Measurements from ENCODE around the gene DHRS2. TPM values are rescaled to one million over a fixed set of nuclear protein-coding genes. Genes with fewer than 3 reads are reported as not detected.

Gene DHRS2
- total RNA-seq, 1 donor from 2014 or later = not detected

DNA sequence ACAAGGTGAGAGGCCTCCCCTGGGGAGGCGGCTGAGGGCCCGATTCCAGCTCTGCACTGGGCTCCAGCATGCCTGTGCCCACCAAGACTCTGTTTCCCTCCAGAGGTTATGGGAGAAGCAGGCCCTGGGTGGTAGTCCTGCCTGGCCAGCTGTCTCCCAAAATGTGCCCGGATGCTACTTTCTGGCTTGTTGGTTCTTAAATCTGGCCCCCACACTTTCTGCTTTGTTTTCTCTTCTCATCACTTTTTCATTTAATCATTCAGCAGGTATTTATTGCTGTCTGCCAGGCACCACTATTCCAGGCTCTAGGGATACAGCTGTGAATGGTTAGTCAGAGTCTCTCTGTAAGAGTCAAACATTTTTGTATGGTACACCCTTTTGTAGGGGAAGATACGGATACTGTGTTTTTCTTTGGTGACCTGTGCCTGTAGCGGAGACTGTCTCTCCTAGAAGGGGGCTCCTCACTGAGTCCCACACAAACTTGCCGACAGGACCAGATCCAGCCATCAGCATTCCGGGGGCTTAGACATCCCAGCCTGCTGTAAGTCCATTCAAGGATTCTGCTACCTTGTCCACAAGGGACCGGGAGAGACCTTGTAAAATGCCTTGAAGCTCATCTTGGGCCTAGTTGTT lies 3.8 kb downstream of the DHRS2 start:
- no peaks in the 10 kb centered on the region for H3K9me3 Mint-ChIP-seq (ENCODE audit: unreplicated experiment)
- DNase-seq (ENCODE audit: extremely low spot score, unreplicated experiment) = no peak
- no peaks in the 10 kb centered on the region for H3K27me3 Mint-ChIP-seq (ENCODE audit: unreplicated experiment)
- H3K27ac Mint-ChIP-seq (ENCODE audit: unreplicated experiment) = no peak overlapping the region
- H3K36me3 Mint-ChIP-seq (ENCODE audit: unreplicated experiment) = no peaks in the 10 kb centered on the region
- H3K4me1 Mint-ChIP-seq (ENCODE audit: unreplicated experiment) = no peaks in the 10 kb centered on the region
- no peak overlapping the region for H3K4me3 Mint-ChIP-seq (ENCODE audit: unreplicated experiment)
- TF ChIP-seq CTCF (IDR thresholded peaks at IDR 0.05) = no peak

GRCh38 chr14:23640524-23641141 lies 4.5 kb downstream of the DHRS2 start:
- no peaks in the 10 kb centered on the region for H3K9me3 Mint-ChIP-seq (ENCODE audit: unreplicated experiment)
- no peak for DNase-seq (ENCODE audit: extremely low spot score, unreplicated experiment)
- H3K27ac Mint-ChIP-seq (ENCODE audit: unreplicated experiment) = no peak overlapping the region
- TF ChIP-seq CTCF (IDR thresholded peaks at IDR 0.05) = no peak
- H3K27me3 Mint-ChIP-seq (ENCODE audit: unreplicated experiment) = no peaks in the 10 kb centered on the region
- H3K4me3 Mint-ChIP-seq (ENCODE audit: unreplicated experiment) = no peak overlapping the region
- H3K4me1 Mint-ChIP-seq (ENCODE audit: unreplicated experiment) = no peaks in the 10 kb centered on the region
- H3K36me3 Mint-ChIP-seq (ENCODE audit: unreplicated experiment) = no peaks in the 10 kb centered on the region

DNA sequence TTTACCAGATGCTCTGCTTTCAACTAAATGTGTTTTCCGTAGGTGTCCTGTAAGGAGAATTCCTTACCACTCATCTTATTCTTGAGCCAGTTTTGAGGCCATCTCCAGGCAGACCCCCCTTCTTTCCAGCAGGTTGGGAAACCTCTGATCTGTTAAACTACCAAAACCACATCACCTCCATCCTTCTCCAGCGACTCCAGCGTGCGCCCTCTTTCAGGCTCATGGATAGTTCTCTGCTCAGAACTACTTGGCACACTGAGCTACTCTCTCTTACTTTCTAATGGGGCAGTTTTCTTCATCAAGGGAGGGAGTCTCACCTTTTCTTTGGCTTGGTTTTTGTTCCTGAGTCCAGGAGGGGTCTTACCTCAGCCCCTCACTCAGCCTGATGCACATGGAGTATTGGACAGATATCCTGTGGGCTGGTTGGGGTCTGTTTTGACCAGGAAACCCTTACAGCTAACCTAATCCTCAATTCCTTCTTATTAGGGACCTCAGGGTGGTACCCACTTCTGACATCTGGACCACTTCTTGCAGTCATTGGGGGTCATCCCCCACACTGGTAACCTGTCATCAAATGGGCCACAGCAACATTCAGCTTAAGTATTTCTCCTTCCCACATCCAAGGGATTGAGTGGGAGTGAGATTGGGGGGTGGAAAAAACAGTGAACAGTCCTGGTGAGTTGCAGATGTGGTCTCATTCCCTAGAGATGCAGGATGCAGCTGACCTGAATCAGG lies 5.2 kb downstream of the DHRS2 start:
- Mint-ChIP-seq H3K36me3 (ENCODE audit: unreplicated experiment) (no peaks in the 10 kb centered on the region), H3K27ac (ENCODE audit: unreplicated experiment) (no peak overlapping the region), H3K27me3 (ENCODE audit: unreplicated experiment) (no peaks in the 10 kb centered on the region), H3K4me1 (ENCODE audit: unreplicated experiment) (no peaks in the 10 kb centered on the region), H3K9me3 (ENCODE audit: unreplicated experiment) (no peaks in the 10 kb centered on the region), H3K4me3 (ENCODE audit: unreplicated experiment) (no peak overlapping the region)
- DNase-seq (ENCODE audit: extremely low spot score, unreplicated experiment) = no peak
- no peak for TF ChIP-seq CTCF (IDR thresholded peaks at IDR 0.05)

- Mint-ChIP-seq H3K4me3 (ENCODE audit: unreplicated experiment) (no peak overlapping the region), H3K9me3 (ENCODE audit: unreplicated experiment) (no peaks in the 10 kb centered on the region), H3K36me3 (ENCODE audit: unreplicated experiment) (no peaks in the 10 kb centered on the region), H3K27ac (ENCODE audit: unreplicated experiment) (no peak overlapping the region), H3K4me1 (ENCODE audit: unreplicated experiment) (no peaks in the 10 kb centered on the region), H3K27me3 (ENCODE audit: unreplicated experiment) (no peaks in the 10 kb centered on the region)
- TF ChIP-seq CTCF (IDR thresholded peaks at IDR 0.05) = no peak
- DNase-seq (ENCODE audit: extremely low spot score, unreplicated experiment) = no peak
Observed at GRCh38 chr14:23641915-23642588, 5.9 kb downstream of the DHRS2 start.
